Ecto neural progenitor cell (in vitro differentiated cells): ENCODE data around the gene AUTS2.

ENCODE experiments used
- DNase-seq: peaks from one replicate; pipeline ENCODE4 v3.0.0-alpha.2; 2018; ENCODE audit warnings: low spot score

AUTS2 gene

DNA sequence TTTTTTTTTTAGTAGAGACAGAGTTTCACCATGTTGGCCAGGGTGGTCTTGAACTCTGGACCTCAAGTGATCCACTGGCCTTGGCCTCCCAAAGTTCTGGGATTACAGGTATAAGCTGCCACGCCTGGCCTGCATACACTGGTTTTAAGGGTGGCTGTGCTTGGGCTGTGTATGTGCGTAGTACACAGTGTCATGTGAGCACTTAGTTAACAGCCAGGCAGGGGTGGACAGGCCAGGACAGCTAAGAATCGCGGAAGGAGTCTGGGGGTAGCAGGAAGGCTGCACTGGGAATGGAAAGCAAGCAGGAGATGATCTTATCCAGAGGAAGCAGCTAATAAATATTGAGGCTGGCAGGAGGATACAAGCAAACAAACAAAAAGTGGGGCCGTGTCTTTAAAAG is 1153.6 kb downstream of the AUTS2 start:
- DNase-seq = no peak

DNA sequence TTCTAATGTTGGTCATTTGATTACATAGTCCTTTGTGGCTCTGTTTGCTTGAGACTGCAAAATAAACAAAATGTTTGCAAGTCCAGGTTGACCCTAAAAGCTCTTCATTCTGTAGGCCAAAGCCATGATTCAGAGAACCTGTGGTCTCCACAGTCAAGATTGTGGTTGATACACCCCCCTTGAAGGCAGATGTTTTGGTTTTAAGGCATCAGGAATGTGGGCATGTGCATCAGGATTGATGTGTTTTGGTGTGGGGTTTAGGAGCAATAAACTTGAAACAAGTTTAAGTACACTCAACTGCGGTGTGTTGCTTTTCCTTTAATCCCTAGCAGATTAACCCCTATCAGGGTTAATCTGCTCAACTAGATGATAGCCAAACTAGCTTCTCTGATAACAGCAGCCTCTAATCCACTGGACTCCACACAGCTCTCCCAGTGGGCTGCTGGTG is 1154.5 kb downstream of the AUTS2 start:
- DNase-seq = no peak

DNA sequence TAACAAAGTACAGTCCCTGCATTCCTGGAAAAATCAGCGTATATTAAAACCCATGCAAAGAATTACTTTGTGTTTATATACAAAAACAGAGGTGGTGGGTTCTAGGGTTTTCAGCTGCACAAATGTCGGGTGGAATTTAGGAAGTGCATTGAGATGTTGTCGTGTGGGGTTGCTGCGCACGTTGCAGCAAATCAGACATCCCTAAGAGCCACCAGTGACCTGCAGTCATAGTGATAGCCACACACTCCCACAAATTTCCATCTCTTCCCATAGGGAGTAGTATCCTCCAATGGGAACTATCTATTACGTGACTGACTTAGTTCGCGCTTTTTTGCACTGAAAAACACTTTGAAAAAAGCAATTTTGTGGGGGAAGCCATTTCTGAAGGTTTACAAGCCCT is 1158.5 kb downstream of the AUTS2 start:
- DNase-seq = no peak

DNA sequence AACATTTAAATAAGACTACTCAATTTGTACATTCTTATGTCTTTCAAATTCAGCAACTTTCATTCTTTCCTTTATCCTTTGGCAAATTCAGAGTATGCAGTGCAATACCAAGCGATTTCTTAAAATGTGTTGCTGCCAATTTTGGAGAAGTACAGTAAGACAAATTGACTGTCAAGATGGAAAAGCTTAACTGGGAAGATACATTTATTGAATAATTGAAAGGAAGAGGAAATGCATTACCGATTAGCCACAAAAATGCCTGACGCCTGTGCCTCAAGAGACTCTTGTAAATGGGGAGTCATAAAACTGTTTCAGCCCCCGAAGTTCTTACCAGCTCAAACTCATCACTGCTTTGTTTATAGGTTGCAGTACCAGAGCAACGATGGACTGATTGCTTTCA is 1160.4 kb downstream of the AUTS2 start:
- DNase-seq = no peak

DNA sequence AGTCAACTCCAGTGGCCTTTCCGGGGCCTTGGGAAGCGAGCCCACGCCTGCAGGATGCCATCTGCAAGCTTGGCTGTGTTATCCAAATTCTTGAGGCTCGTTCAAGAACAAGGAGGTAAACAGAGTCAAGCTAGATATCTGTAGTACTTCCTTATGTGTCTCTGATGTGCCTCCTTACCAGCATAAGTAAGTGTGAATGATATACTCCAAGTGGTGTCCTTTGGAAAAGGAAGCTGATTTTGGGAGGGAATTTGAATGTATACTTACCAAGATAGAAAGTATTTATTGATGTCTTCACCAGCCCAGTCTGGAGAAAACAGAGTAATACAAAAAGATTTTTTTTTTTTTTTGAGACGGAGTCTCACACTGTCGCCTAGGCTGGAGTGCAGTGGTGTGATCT is 1161.4 kb downstream of the AUTS2 start:
- no peak for DNase-seq

DNA sequence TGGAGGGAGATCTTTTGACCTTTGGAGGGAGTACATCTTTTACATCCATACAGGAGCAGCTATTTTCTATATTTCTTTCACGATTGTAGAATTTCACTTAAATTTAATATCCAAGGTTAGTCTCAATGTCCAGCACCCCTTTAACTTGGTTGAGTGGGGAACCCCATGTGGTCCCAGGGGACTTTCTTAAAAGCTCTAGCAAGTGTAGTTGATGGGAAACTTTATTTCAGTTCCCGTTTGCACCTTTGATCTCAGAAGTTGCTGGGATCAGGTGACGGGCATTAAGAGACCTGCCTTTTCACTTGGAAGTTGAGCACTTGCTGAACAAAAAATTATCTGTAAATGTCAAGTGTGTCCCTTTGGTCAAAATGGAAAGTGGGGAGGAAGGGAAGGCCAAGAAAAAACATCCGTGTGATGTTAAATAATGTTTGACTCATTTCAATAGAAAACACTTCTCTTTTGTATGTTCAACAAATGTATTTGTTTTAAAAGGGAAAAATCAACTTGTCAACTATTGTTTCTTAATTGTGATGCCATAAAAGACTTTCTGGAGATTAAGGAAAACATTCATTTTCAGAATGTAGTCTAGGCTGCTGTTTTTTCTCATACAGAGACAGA is 1163.5 kb downstream of the AUTS2 start:
- no peak for DNase-seq

DNA sequence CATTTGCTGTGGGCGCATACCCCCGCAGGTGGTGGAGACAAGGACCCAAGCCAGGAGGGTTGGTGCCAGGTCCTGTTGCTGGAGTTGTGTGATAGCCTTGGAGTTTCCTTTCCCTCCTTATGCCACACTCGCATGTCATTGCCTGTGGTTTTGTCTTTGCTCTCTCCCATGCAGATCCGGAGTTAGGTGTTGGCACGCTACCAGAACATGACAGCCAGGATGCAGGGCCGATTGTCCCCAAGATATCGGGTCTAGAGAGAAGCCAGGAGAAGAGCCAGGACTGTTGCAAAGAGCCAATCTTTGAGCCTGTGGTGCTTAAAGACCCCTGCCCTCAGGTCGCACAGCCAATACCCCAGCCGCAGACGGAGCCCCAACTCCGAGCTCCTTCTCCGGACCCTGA is 1164.4 kb downstream of the AUTS2 start:
- no peak for DNase-seq

DNA sequence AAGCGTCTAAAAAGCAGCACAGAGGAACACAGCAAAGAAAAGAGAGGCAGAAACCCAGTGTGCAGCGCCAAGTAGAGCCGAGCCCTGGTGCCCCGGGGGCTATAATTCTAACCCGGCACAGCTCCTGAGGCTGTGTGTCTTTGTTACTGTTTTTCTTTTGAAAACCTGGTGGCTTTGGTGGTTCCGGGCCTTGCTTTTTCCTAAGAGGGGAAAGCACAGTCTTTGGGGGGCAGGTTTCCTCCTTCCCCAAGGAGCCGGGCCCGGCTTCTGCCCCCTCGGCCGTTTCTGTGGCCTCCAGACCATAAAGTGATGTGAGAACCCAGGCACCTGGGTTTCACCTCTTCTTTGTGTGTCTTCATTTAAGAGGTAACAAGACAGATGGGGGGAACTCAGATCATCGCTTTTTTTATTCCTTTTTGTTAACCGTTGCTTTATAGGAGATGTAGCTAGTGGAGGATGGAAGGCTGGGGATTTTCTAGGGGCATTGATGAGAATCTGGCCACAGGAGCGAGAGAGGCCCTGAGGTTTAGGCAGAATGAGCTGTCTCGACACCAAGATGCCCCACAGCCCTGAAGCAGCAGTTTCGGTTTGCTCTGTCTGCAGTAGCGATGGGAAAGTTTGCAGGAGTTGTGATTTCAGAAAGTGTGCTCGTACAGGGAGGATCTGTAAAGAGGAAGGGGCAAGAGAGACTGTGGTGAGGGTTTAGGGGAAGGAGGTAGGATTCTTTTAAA is 1165.9 kb downstream of the AUTS2 start:
- DNase-seq = no peak

DNA sequence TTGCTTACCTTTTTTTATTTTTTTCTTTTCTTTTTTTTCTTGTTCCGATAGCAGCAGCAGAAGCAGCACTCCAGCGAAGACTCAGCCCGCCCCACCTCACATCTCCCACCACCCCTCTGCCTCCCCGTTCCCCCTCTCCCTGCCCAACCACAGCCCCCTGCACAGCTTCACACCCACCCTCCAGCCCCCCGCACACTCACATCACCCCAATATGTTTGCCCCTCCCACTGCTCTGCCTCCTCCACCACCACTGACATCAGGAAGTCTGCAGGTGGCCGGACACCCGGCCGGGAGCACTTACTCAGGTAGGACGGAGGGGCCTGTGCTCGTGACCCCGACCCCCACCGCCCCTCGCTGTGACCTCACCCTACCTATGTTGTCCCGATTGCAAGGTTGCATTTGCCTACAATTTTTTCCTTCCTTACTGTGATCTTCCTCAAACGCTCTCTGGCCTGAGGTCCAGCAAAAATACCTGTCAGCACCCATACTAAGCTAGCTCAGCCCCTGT is 1166.5 kb downstream of the AUTS2 start:
- no peak for DNase-seq

DNA sequence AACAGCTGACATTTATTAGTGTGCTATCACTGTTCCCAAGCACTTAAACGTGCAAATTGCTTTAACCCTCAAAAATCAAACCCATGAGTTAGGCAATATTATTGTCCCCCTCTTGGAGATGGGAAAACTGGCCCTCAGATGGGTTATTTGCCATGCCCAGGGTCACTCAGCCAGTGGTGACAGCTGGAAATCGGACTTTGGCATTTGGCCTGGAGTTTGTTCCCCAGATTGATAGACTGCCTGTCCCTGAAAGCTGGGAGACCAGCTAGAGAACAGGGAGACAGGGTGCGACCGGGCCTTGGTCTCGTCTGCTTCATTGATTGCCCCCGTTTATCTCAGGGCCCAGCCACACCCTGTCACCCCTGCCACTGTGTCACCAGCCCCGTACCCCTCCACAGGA is 1167.4 kb downstream of the AUTS2 start:
- no peak for DNase-seq

DNA sequence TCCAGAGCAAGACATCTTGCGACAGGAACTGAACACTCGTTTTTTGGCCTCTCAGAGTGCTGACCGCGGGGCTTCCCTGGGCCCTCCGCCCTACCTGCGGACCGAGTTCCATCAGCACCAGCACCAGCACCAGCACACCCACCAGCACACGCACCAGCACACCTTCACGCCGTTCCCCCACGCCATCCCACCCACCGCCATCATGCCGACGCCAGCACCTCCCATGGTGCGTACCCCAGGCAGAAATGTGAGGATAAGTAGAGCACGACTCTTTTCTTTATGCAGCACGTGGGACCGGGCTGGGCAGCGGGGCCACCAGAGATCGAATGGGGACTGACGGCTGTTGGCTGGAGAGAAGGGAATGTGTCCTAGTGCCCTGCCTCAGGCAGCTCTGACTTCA is 1167.8 kb downstream of the AUTS2 start:
- DNase-seq = no peak

DNA sequence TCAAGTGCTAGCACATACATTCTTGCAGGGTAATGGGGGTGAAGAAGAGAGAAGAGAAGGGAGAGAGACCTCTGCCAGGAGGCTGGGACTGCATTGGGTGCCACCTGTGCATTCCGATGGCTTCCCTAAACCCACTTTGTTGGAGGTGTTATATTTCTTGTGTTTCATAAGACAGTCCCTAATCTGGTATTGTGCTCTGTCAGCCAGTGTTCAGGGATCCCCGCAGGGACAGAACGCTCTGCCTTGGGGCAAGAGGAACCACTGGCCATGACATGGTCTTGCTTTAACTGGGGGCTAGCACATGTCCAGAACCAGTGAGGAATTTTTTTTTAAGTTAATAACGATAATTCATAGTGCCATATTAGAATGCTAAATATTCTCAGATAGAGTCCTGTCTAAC is 1168.4 kb downstream of the AUTS2 start:
- DNase-seq = no peak

DNA sequence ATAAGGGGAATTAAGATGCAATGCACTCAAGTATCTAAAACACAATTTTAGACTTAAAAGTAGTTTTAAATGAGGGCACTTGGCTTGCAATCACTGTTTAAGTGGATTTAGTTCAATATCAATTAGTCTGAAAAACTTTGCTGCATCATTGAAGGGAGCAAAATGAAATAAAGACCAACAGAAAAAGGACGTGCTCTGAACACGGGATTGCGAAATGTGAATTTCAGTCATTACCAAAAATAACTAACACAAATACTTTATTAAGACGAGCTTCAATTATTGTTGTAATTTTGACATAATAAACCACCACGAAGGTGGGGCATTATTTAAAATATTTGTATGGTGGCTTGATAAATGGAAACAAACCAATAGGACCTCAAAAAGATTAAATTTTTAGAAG is 1171.9 kb downstream of the AUTS2 start:
- no peak for DNase-seq

DNA sequence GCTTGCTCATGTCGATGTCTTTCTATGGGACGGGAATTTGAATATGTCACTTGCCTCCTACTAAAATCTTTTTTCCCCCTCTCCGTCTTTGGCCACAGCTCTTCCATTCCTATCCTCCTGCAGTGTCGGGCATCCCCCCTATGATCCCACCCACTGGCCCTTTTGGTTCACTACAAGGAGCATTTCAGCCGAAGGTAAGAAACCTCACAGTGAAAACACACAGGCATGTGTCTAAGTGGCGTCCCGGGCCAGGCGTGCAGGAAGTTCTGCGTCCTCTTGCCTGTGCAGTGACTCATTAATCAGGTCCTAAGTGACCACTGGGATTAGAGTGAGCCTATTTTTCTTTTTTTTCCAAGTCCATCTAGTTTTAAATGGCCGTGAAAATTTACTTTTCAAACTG is 1173.2 kb downstream of the AUTS2 start:
- DNase-seq = no peak

DNA sequence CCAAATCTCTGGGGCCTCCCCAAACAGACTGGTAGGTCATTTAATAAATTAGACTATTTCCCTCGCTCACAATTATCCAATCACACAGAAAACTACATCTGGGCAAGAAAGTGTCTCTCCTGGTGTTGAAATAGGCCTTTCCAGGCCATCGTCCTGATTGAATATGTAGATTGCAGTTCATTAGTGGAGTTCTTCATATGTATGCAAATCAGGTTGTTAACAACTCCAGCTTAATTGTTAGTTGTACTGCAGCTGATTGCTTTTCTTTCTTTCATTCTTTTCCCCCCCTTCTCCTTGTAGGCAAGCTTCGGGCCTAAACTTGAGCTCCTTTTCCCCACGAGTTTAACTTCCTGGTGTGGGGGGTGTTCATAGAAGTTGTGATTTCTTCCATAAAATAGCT is 1174.6 kb downstream of the AUTS2 start:
- no peak for DNase-seq

DNA sequence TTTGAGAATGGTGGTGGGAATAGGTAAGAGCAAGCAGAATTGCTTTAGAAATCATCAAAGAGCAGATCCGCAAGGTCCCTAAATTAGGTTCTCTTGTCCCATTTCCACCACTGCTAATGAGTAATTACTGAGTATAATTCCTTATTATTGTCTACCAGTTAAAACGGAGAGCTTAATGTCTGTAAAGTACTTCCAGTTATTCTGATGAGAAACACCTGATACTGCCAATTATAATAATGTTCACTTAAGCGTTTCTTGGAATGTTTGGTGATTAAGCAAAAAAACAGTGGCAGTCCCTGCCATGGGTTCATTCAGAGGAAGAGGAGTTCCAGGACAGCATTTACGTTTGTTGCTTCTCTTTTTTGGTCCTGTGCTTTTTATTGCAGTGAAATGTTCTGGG is 1175.1 kb downstream of the AUTS2 start:
- no peak for DNase-seq

DNA sequence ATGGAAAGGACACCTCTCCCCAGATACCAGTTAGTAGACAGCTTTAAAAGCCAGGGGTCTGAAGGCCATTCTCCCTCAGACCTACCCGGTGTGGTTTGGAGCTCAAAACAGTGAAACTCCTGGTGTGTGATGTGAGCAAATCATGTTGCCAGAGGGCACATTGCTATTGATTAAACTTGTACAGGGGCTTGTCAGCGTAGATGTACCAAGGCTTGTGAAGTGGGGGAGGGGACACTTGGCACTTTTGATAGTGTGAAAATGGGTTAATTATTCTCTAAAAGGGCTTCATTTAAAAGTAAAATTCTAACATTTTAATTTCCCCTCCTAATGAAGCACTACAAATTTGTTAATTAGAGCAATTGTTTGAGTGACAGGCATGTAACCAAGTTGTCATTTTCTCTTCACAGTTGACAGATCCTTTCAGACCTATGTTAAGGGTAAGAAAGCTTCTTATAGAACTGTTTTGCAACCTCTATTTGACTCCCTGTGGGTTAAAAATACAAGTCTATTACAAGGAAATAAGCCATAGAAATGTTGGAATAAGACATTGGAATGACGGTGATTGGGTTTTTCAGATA is 1176.8 kb downstream of the AUTS2 start:
- DNase-seq = no peak

DNA sequence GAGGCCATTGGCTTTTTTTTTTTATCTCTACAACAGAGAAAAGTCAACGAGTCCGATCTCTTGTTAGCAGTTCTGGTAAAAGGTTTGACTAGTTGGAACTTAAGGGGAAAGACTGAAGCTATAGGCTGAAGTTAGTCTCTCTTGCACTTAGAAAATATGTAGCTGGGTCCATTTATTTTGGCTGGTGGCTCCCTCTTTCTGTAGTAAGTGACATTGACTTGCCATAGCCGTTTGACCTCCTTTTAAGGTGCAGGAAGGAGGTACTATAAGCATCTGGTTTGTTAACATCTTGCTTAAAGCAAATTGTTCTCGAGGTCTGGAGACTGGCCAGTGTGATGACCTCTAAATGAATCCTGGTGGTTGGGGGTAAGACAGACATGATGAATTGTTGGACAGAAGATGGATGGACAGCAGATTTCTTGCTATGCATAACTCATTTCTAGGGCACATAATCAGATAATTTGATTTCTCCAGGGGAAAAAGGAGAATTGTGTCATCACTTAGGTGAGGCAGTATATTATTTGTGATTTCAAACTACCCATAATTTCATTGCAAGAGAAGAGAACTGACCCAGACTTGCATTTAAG is 1177.4 kb downstream of the AUTS2 start:
- no peak for DNase-seq

DNA sequence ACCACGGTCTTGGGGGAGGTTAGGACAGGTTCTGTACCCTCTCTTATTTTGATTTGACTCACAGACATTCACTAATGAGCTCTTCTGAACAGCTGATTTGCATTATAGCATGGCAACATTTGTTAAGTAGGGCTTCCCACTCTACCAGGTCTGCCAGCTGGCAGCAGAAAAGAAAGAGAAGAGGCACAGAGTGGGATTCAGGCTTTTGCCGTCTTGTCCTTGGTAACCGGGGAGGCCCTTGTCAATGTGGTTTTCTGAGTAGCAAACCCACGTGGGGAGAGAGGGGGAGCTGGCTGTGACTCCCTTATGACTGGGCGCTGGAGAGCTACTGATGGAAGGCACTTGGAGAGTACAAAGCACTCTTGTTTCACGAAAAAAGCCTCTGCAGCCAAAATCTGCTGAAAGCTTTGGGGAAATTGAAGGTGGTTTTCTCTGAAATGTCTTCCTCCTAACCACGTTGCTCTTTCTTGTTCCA is 1178.4 kb downstream of the AUTS2 start:
- DNase-seq = no peak

DNA sequence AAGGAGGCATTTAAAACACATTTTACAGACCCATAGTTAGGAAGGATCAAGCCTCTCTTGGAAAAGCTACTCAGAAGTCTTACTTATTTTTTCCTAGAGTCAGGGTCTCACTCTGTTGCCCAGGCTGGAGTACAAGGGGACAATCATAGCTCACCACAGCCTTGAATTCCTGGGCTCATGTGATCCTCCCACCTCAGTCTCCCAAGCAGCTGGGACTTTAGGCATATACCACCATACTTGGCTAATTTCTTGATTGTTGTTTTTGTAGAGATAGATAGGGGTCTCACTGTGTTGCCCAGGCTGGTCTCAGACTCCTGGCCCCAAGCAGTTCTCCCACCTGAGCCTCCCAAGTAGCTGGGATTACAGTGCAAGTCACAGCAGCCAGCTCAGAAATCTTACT is 1179.0 kb downstream of the AUTS2 start:
- DNase-seq = no peak

DNA sequence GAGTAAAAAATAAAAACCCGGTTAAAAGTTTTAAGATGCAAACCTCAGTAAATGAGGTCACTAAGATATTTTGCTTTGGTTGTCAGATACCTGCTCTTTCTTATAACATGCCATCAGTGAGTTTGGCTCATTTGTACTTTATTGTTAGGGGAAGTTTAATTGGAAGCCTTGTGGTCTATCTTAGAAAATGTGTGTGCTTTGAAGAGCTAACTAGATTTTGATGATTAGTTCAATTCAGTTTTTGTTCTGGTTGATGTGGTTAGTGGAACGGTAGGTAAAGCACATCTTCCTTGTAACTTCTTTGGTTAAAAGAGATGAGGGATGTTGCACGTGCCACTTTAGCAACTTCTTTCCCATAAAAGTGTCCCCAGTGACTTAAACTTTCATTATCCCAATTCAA is 1180.3 kb downstream of the AUTS2 start:
- DNase-seq = no peak

DNA sequence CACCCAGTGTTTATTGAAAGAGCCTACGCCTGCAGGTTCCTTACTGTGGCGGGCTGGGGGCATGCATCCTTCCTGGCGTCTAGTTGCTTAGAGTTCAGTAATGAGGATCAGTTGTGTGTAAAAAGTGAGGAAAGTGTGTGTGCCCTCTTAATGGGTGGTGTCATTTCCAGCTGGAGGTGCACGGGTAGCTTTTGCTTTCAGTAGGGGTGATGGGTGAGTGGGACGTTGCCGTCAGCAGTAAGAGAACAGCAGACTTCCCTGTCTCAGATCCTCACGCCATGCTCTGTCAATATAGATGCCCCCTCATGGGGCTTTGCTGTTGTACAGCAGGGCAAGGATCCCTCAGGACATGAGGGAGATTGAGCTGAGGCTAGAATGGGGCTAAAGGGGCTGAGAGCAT is 1181.0 kb downstream of the AUTS2 start:
- no peak for DNase-seq

DNA sequence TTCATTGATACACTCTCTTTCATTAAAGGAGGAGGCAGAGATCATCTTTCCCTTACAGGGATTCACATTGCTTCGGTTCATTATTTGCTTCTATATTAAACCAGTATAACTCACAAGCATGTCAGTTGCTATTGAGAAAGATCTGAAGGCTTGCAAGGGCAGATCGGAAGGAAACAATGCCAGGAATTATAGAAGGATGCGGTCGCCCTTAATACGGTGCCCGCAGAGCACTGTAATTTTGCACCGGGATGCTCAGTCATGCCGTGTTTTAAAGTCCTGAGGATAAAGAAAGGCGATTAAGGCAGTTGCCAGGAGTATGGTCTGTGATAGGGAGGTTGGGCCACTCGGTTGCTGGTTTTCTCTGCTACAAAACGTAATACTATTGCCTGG is 1183.6 kb downstream of the AUTS2 start:
- no peak for DNase-seq
